ENCODE data around the gene GMDS. TPM values are rescaled to one million over a fixed set of nuclear protein-coding genes. Genes with fewer than 3 reads are reported as not detected.

GMDS gene
- total RNA-seq, 1 experiment from 2014 or later: 27.6 TPM

DNA sequence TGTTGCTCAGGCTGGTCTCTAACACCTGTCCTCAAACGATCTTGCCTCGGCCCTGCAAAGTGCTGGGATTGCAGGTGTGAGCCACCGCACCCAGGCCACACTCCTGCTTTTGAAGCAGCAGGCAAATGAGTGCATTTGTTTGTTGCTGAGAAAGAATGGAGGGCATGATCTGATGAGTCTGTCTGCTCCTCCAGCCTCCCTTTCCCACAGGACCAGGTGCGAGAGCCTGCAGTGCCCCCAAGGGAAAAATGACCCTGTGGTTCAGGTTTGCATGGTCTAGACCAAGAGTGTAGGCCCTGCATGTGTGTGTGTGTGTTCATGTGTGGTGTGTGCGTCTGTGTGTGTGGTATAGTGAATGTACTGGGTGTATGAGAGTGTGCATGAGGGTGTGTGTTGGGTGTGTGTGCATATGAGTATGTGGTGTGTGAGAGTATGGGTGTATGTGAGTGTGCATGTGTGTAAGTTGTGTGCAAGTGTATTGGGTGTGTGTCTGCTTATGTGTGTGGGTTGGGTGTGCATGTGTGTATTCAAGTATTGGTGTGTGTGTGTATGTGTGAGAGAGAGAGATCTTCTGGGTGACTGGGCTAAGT lies 658.4 kb downstream of the GMDS start:
- Mint-ChIP-seq H3K4me1 (no peaks in the 10 kb centered on the region), H3K27ac (no peak overlapping the region), H3K27me3 (ENCODE audit: low read depth) (peaks cover 5% of the 10 kb centered on the region), H3K4me3 (no peak overlapping the region), H3K36me3 (ENCODE audit: insufficient read depth in 1 of 3, low read depth in 3 of 3) (no peaks in the 10 kb centered on the region), H3K9me3 (no peaks in the 10 kb centered on the region)
- Histone ChIP-seq H2AK5ac (ENCODE audit: insufficient read length, low read length) (no peak overlapping the region), H2BK15ac (ENCODE audit: low read depth, low read length) (no peak overlapping the region), H3K4ac (ENCODE audit: low read depth, low read length) (no peak overlapping the region), H2BK12ac (ENCODE audit: insufficient read length, low read depth, low read length) (no peak overlapping the region), H3K9me3 (ENCODE audit: control insufficient read depth, low read depth, low read length) (no peaks in the 10 kb centered on the region), H3K56ac (ENCODE audit: insufficient read length, low read depth, low read length) (no peak overlapping the region), H2BK20ac (ENCODE audit: low read depth, low read length, poor library complexity, severe bottlenecking) (no peak overlapping the region), H3K23ac (ENCODE audit: insufficient read length, low read depth, low read length) (no peak overlapping the region), H4K91ac (ENCODE audit: insufficient read length, low read depth, low read length) (no peak overlapping the region), H2BK120ac (ENCODE audit: low read depth, low read length, poor library complexity, severe bottlenecking) (no peak overlapping the region), H3K4me1 (ENCODE audit: insufficient read depth, low read length) (no peaks in the 10 kb centered on the region), H3T11ph (ENCODE audit: low read length) (no peak overlapping the region), H3K79me2 (ENCODE audit: insufficient read depth, low read length) (no peaks in the 10 kb centered on the region), H2BK5ac (ENCODE audit: insufficient read length, low read length) (no peak overlapping the region), H3K9ac (ENCODE audit: extremely low read depth, insufficient read length, low read length) (no peak overlapping the region), H3K27ac (ENCODE audit: insufficient read length, low read depth, low read length) (no peak overlapping the region), H3K14ac (ENCODE audit: insufficient read depth, low read length) (no peak overlapping the region), H3K18ac (ENCODE audit: insufficient read length, low read depth, low read length) (no peak overlapping the region), H3K4me2 (ENCODE audit: insufficient read depth, insufficient read length, low read length) (no peak overlapping the region), H4K20me1 (ENCODE audit: control insufficient read depth, insufficient read depth, insufficient read length) (no peaks in the 10 kb centered on the region), H3K23me2 (ENCODE audit: insufficient read length, low read depth, low read length, poor library complexity, severe bottlenecking) (no peaks in the 10 kb centered on the region), H3K27me3 (ENCODE audit: insufficient read depth, low read length) (no peaks in the 10 kb centered on the region), H4K8ac (replicated peaks; ENCODE audit: insufficient read length, low read depth, low read length) (no peak overlapping the region), H3K79me1 (ENCODE audit: insufficient read depth, low read depth, low read length, poor library complexity, severe bottlenecking) (no peaks in the 10 kb centered on the region), H4K5ac (ENCODE audit: insufficient read length, low read depth, low read length) (no peak overlapping the region), H2AFZ (ENCODE audit: low read length) (no peak overlapping the region)
- DNase-seq: no peak
- no CpG with 5 or more reads among the region's 5 CpGs for WGBS (ENCODE audit: extremely low coverage, insufficient read length, low lambda C conversion rate)
- TF ChIP-seq CTCF (conservative IDR thresholded peaks at IDR 0.05): no peak
